ENCODE results near the gene WHRN.

- no peak for TF ChIP-seq POLR2A (IDR thresholded peaks at IDR 0.05; ENCODE audit: extremely low read depth, insufficient read length)
- no peak for TF ChIP-seq CTCF (IDR thresholded peaks at IDR 0.05; ENCODE audit: low read depth, low read length)
- TF ChIP-seq MAX (IDR thresholded peaks at IDR 0.05; ENCODE audit: low read depth, low read length) = no peak
These were observed 41.6 kb upstream of the WHRN start for GRCh38 chr9:114546851-114547250.

Data from NB4 (cell line).